C4-2B (cell line): ENCODE measurements around the gene RIC8B.

Source experiments
- CTCF ChIP-seq: fragments of 450-650 bp; conservative IDR thresholded peaks from 2 replicates; pipeline ENCODE4 v1.5.1; 2017; ENCODE audit warnings: mild to moderate bottlenecking
- ZFX ChIP-seq: fragments of 450-650 bp; IDR thresholded peaks from 2 replicates; pipeline ENCODE4 v1.6.1; 2017

DNA sequence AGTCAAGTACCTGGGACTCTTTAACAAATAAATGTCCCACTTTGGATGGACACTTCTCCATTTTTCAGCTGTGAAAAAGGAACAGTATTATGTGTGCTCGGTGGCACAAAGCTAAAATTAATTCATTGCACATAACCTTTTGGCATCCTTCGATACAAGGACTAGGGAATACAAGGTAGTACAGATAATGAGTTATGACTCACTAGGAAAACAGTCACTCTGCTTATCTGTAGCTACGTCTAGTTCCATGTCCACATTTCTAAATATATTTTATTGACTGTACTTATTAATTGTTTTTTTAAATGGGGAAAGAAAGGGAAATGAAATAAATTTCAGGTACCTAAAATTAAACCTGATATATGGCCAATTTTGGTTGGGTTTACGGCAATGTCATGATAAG lies 35.2 kb upstream of the RIC8B start:
- TF ChIP-seq CTCF (no peak), ZFX (no peak)
